GDM1 (cell line): ENCODE results near the gene CEPT1.
A peak's percentile ranks its signal among the peaks of the same experiment; 100 is the strongest.

Experiments used
- DNase-seq: peaks from one replicate; lab custom pipeline; 2025; lab: John Stamatoyannopoulos, UW

CEPT1 gene

GRCh38 chr1:111192658-111193519, 52.9 kb downstream of the CEPT1 start:
- DNase-seq = no peak

GRCh38 chr1:111193712-111194480, 53.9 kb downstream of the CEPT1 start:
- no peak for DNase-seq

- no peak for DNase-seq
Measured at GRCh38 chr1:111195002-111195684, 55.1 kb downstream of the CEPT1 start.

- no peak for DNase-seq
Measured at GRCh38 chr1:111196213-111196612, 56.2 kb downstream of the CEPT1 start.

- DNase-seq = no peak
Measured at GRCh38 chr1:111197598-111198284, 57.7 kb downstream of the CEPT1 start.

- no peak for DNase-seq
Measured at GRCh38 chr1:111198836-111199235, 58.8 kb downstream of the CEPT1 start.

- DNase-seq = no peak
Measured at GRCh38 chr1:111199329-111199728, 59.3 kb downstream of the CEPT1 start.

- DNase-seq = no peak
Measured at GRCh38 chr1:111199881-111200801, 60.1 kb downstream of the CEPT1 start, which contains the start of gene DENND2D. DENND2D (minus strand) TSS chr1:111200646; CDS start chr1:111200459, 187 bp downstream.

- no peak for DNase-seq
Measured at GRCh38 chr1:111200802-111201161, 60.8 kb downstream of the CEPT1 start.

GRCh38 chr1:111201275-111202090, 61.5 kb downstream of the CEPT1 start:
- no peak for DNase-seq

- no peak for DNase-seq
Measured at GRCh38 chr1:111202366-111202706, 62.3 kb downstream of the CEPT1 start.

GRCh38 chr1:111202707-111203623, 62.9 kb downstream of the CEPT1 start:
- peak; percentile 42 for DNase-seq

GRCh38 chr1:111203681-111204200, 63.7 kb downstream of the CEPT1 start:
- DNase-seq = peak; percentile 93

- DNase-seq = peak; percentile 73
Measured at GRCh38 chr1:111204201-111204982, 64.4 kb downstream of the CEPT1 start.

- peak; percentile 38 for DNase-seq
Measured at GRCh38 chr1:111204983-111205713, 65.1 kb downstream of the CEPT1 start.

- no peak for DNase-seq
Measured at GRCh38 chr1:111205714-111206050, 65.7 kb downstream of the CEPT1 start.

GRCh38 chr1:111208921-111209320, 68.9 kb downstream of the CEPT1 start:
- DNase-seq = no peak
